K562 (cell line): ENCODE results near the gene MYO1F. TPM values are rescaled to one million over a fixed set of nuclear protein-coding genes. Genes with fewer than 3 reads are reported as not detected.

Experiments
- BACH1 ChIP-seq: fragments of 200-800 bp; sonication (Bioruptor generic); IDR thresholded peaks from 2 replicates; pipeline ENCODE4 v1.6.1; 2016; ENCODE audit warnings: missing genetic modification characterization, missing compliant biosample characterization
- CBX1 ChIP-seq: sonication (generic); IDR thresholded peaks from 2 replicates; pipeline ENCODE4 v1.6.1; 2016; ENCODE audit warnings: antibody characterized with exemption, low read depth, mild to moderate bottlenecking
- EP300 ChIP-seq: IDR thresholded peaks from 2 replicates; pipeline ENCODE4 v1.6.1; 2012; ENCODE audit warnings: low read length, improper control_type of control experiment
- HLTF ChIP-seq: fragments of 450-650 bp; IDR thresholded peaks from 2 replicates; pipeline ENCODE4 v1.6.1; 2016
- MYC ChIP-seq, 2 experiments: fragments of 250-450 bp in 1 of 2; sonication (Bioruptor Pico) in 1 of 2; IDR thresholded peaks; 2 replicates each; pipeline versions ENCODE4 v1.5.1 to v1.6.1; 2012 to 2021; ENCODE audit warnings: low read depth in 2 of 2, borderline replicate concordance in 1 of 2, improper control_type of control experiment in 1 of 2, low read length in 1 of 2, mild to moderate bottlenecking in 1 of 2, moderate library complexity in 1 of 2
- NONO ChIP-seq, 2 experiments: fragments of 200-400 bp in 1 of 2; fragments of 450-650 bp in 1 of 2; formaldehyde crosslinking in 1 of 2; IDR thresholded peaks; 2 replicates each; pipeline ENCODE4 v1.6.1; 2017; ENCODE audit warnings: low read depth in 2 of 2, mild to moderate bottlenecking in 2 of 2, moderate library complexity in 2 of 2, low read length in 1 of 2
- RBFOX2 ChIP-seq: fragments of 200-400 bp; formaldehyde crosslinking; IDR thresholded peaks from 2 replicates; pipeline ENCODE4 v1.6.1; 2017; ENCODE audit warnings: low read depth, mild to moderate bottlenecking, low read length, moderate library complexity
- ZNF311 ChIP-seq: fragments of 250-450 bp; sonication (Bioruptor Pico); IDR thresholded peaks from 2 replicates; pipeline ENCODE4 v1.4.0; 2020; ENCODE audit warnings: mild to moderate bottlenecking, moderate library complexity
- polyA plus RNA-seq, 8 experiments: library from polyadenylated mRNA; depleted of rRNA in 4 of 8; stranded (reverse) in 5 of 8; unstranded in 3 of 8; fragments of >200 nt; fragmentation: Nextera tagmentation in 2 of 8; fragmentation: Illumina TruSeq in 1 of 8; extraction: Ambion mirVana in 2 of 8; extraction: Trizol in 1 of 8; gene quantifications; 2 replicates each; pipeline versions ENCODE4 v1.2.1 to v1.2.3, GENCODE V29; 2011 to 2014; ENCODE audit warnings: inconsistent platforms in 1 of 8, missing spikeins in 1 of 8
- total RNA-seq, 7 experiments: library from RNA; depleted of rRNA in 6 of 7; stranded (reverse); fragments of >200 nt in 6 of 7; fragmentation: Illumina TruSeq in 2 of 7; extraction: Trizol in 2 of 7; gene quantifications; 2 replicates each; pipeline versions ENCODE4 v1.2.1 to v1.2.3, GENCODE V29; 2011 to 2021; ENCODE audit warnings: low replicate concordance in 1 of 7
- TF ChIP-seq, protein P1 (sequence below): IDR thresholded peaks from 2 replicates; pipeline ENCODE4 v1.6.1; 2011; ENCODE audit warnings: borderline replicate concordance, low read depth, mild to moderate bottlenecking, moderate library complexity, low read length; ENCODE audit not compliant: insufficient read depth, poor library complexity, severe bottlenecking

The MYO1F gene
- total and polyA plus RNA-seq, 9 of the 15 experiments (the other 6 are each of a cell fraction or from before 2014, with no cell fraction given): 0.78 to 9.4 (median 4.3) TPM

DNA sequence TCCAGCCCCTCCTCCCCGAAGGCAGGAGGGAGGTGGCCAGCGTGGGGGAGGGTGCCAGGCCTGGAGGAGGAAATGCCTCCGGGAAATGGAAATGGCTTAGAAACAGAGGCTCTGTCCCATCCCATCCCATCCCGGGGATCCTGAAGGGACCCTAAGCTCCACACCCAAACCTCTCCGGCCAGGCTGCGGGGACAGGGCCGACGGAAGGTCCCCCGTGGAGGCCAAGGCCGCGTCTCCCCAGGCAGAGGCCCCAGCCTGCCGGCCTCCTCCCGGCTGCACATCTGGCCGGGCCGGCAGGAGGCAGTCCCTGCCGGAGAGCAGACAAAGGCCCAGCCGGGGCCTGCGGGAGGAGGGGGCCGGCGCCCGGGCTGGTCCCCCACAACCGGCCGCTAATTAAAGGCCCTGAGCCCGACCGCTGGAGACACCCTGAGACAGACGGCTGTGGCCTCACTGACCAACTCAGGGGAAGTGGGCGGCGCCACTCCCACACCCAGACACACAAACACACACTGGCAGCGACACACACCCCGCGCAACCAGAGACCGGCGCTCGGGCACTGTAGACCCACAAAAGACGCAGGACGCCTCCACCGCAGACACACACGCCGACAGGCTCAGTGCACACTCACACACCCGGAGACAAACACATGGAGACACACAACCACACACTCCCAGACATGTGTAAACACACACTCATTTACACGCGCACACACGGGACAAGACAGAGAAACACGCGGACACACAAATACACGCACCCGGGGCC lies 32.2 kb upstream of the MYO1F start (continued):
- TF ChIP-seq CBX1: 0 out of 2 replicates have a peak, but pooled peaks have one; percentile 25
- no peak for TF ChIP-seq EP300
- no peak for TF ChIP-seq RBFOX2
- TF ChIP-seq NONO (IDR thresholded peaks at IDR 0.05; ENCODE audit: low read depth in 2 of 2, low read length in 1 of 2): no peak
- TF ChIP-seq MYC (IDR thresholded peaks at IDR 0.05; ENCODE audit: low read depth, low read length): no peak
- no peak for TF ChIP-seq MYC (CRISPR knock-in tag; IDR thresholded peaks at IDR 0.05; ENCODE audit: borderline replicate concordance, low read depth)
- no peak for TF ChIP-seq HLTF
- 0 out of 2 replicates have a peak, but pooled peaks have one; percentile 23 for TF ChIP-seq ZNF311 (CRISPR knock-in tag)
- no peak for TF ChIP-seq BACH1
- TF ChIP-seq, protein P1, sequence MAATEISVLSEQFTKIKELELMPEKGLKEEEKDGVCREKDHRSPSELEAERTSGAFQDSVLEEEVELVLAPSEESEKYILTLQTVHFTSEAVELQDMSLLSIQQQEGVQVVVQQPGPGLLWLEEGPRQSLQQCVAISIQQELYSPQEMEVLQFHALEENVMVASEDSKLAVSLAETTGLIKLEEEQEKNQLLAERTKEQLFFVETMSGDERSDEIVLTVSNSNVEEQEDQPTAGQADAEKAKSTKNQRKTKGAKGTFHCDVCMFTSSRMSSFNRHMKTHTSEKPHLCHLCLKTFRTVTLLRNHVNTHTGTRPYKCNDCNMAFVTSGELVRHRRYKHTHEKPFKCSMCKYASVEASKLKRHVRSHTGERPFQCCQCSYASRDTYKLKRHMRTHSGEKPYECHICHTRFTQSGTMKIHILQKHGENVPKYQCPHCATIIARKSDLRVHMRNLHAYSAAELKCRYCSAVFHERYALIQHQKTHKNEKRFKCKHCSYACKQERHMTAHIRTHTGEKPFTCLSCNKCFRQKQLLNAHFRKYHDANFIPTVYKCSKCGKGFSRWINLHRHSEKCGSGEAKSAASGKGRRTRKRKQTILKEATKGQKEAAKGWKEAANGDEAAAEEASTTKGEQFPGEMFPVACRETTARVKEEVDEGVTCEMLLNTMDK: peak; percentile 25
